ENCODE results near the gene TRIM71.
A peak's percentile ranks its signal among the peaks of the same experiment; 100 is the strongest.

TRIM71 gene

GRCh38 chr3:32837789-32838188 is 20.0 kb downstream of the TRIM71 start:
- DNase-seq (ENCODE audit: low read depth) = no peak

DNA sequence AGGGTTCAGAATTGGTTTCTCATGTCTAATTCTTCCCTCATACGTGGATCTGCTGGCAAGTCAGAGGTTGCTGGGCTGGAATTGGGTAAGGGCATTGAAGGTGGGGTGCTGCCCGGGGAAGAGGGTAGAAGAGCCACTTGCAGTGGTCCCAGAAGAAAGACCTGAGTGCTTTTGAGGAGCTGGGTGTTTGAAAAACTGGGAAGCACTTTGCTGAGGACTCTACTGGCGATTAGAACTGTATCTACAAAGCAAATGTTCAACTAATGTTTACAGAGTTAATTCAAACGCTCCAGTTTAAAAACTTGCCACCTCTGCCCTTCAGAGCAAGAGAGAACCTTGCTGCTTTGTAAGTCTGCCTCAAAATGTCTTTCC is 21.9 kb downstream of the TRIM71 start:
- no peak for DNase-seq (ENCODE audit: low read depth)
- TF ChIP-seq, protein P1, sequence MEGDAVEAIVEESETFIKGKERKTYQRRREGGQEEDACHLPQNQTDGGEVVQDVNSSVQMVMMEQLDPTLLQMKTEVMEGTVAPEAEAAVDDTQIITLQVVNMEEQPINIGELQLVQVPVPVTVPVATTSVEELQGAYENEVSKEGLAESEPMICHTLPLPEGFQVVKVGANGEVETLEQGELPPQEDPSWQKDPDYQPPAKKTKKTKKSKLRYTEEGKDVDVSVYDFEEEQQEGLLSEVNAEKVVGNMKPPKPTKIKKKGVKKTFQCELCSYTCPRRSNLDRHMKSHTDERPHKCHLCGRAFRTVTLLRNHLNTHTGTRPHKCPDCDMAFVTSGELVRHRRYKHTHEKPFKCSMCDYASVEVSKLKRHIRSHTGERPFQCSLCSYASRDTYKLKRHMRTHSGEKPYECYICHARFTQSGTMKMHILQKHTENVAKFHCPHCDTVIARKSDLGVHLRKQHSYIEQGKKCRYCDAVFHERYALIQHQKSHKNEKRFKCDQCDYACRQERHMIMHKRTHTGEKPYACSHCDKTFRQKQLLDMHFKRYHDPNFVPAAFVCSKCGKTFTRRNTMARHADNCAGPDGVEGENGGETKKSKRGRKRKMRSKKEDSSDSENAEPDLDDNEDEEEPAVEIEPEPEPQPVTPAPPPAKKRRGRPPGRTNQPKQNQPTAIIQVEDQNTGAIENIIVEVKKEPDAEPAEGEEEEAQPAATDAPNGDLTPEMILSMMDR (conservative IDR thresholded peaks at IDR 0.05; ENCODE audit: control insufficient read depth, insufficient read depth, low read depth, low read length) = no peak
- no peak overlapping the region for H3K4me3 ChIP-seq (ENCODE audit: control insufficient read depth, low read depth, low read length)

More at GRCh38 chr3:32837789-32838188, 20.0 kb downstream of the TRIM71 start:
- no peak overlapping the region for H3K4me3 ChIP-seq (ENCODE audit: control insufficient read depth, low read depth, low read length)
- TF ChIP-seq, protein P1 (conservative IDR thresholded peaks at IDR 0.05; ENCODE audit: control insufficient read depth, insufficient read depth, low read depth, low read length) = no peak

DNA sequence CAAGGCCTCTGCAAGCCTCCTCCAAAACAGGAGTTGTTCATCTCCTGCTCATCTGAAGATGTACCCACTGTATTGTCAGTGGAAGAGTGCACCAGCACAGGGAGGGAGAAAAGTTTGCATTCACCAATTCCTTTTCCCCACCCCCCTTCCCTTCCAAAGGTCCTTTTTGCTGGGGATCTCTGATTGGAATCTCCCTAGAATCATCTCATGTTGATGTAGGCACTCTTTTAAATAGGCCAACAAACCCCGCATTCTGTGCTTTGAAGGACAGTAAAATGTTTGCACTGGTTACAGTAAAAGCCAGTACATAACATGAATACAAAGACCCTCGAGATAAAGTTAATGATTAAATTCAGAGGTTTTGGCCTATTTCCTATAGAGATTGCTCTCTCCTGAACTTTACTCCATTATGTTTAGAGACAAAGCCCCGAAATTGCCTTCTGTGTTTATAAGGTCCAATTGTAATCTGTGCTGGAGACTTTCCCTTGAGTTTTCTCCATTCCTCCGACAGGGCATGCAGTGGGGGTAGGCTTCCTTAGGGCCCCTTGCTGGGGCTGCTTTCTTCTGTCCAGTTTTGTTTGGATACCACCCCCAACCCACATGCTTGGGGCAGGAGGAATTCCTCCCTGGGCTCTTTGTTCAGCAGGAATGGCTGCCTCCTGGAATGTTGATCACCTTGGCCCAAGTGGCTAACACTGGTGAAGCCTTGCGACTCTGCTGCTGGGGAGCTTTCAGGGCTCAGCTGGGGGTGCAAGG is 22.5 kb downstream of the TRIM71 start:
- H3K4me3 ChIP-seq (ENCODE audit: control insufficient read depth, low read depth, low read length) = no peak overlapping the region
- TF ChIP-seq, protein P1 (conservative IDR thresholded peaks at IDR 0.05; ENCODE audit: control insufficient read depth, insufficient read depth, low read depth, low read length) = no peak
- DNase-seq (ENCODE audit: low read depth) = no peak

GRCh38 chr3:32841341-32841740 is 23.5 kb downstream of the TRIM71 start:
- TF ChIP-seq, protein P1 (conservative IDR thresholded peaks at IDR 0.05; ENCODE audit: control insufficient read depth, insufficient read depth, low read depth, low read length) = no peak
- DNase-seq (ENCODE audit: low read depth) = no peak
- H3K4me3 ChIP-seq (ENCODE audit: control insufficient read depth, low read depth, low read length) = no peak overlapping the region

DNA sequence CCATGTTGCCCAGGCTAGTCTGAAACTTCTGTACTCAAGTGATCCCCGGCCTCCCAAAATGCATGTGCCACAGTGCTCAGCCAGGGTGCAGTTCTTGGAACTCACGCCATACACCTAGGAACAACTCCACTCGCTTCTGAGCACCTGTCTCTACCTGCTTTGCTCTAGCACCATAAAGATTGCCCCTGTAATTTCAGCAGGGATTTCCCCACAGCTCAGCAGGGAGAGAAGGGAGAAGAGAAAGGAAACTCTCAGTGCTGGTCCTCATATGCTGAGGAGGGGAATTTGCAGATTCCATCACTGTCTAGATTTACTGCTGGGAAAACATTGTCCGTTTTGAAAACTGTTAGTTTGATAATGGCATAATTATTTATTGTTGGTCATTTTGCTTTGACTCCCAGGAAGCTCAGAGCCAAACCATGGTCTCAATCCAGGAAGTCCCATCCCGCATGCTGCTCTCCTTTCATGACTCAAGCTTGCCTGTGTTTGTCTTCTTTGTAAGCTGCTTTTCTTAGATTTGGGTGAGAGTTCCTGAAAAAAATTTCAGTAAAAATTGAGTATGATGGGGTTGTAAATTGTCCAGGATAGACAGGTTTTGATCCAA is 24.2 kb downstream of the TRIM71 start:
- TF ChIP-seq, protein P1 (conservative IDR thresholded peaks at IDR 0.05; ENCODE audit: control insufficient read depth, insufficient read depth, low read depth, low read length) = no peak
- peak; percentile 33 for DNase-seq (ENCODE audit: low read depth)

DNA sequence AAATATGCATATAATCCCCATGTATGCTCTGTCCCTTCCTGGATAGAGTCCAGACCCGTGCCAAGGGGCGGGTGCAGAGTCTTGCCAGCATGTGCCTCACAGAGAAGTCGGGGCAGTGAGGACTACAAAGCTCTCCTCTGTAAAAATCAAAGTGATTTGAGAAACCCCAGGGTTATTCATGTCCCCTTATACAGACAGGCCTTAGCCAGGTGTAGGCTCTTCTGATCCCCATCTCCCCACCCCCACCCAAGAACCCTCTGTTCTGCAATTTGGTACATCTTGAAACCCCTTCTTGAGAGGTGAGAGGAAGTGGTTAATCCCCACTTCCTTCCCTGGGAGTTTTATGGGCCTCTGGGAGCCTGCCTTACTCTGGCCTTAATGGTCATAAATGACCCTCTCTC is 24.7 kb downstream of the TRIM71 start:
- H3K4me3 ChIP-seq (ENCODE audit: control insufficient read depth, low read depth, low read length) = no peak overlapping the region
- TF ChIP-seq, protein P1 (conservative IDR thresholded peaks at IDR 0.05; ENCODE audit: control insufficient read depth, insufficient read depth, low read depth, low read length) = no peak
- no peak for DNase-seq (ENCODE audit: low read depth)

More for the DNA sequence above, 24.2 kb downstream of the TRIM71 start:
- H3K4me3 ChIP-seq (ENCODE audit: control insufficient read depth, low read depth, low read length) = no peak overlapping the region
